HCT116 (cell line): ENCODE results near the gene VWA5B1. TPM values are rescaled to one million over a fixed set of nuclear protein-coding genes. Genes with fewer than 3 reads are reported as not detected.

ENCODE experiments used
- ATAC-seq: fragments of 200-7000 bp; cut with Tn5 transposase; 2 replicates; pipeline ENCODE4 v1.9.1; 2020; ENCODE audit warnings: mild to moderate bottlenecking, moderate library complexity
- BruUV-seq: library from RNA; stranded (reverse); fragments of 400-500 nt; replicated peaks from 2 replicates; lab custom pipeline; 2021; lab: Mats Ljungman, UMichigan
- CTCF ChIA-PET: fragments of 300-600 bp; sonication (Branson Sonifier 250); formaldehyde crosslinking; loops from one replicate; lab custom pipeline; 2021; ENCODE audit warnings: antibody characterized with exemption; lab: Charles Lee
- POLR2A ChIA-PET: fragments of 300-600, 350-600 bp; sonication (Branson Sonifier 250); formaldehyde crosslinking; loops from one replicate; lab custom pipeline; 2021; ENCODE audit warnings: antibody characterized with exemption; lab: Charles Lee
- RAD21 ChIA-PET, 2 experiments: fragments of 300-600 bp; sonication (Branson Sonifier 250); formaldehyde crosslinking; loops; one replicate each; lab custom pipeline; 2023; ENCODE audit warnings: low total read pairs in 2 of 2; ENCODE audit not compliant: uncharacterized antibody in 2 of 2, unreplicated experiment in 2 of 2, low non-redundant PET in 1 of 2; lab: Charles Lee
- DNase-seq: peaks from one replicate; pipeline ENCODE4 v3.0.0-alpha.2; 2010; ENCODE audit warnings: low read depth, low spot score
- H2AFZ ChIP-seq: fragments of 200-600 bp; shearing (Covaris generic), sonication (generic); 2 replicates; pipeline ENCODE4 v1.6.1; 2017; ENCODE audit warnings: low read depth, mixed run types, mixed read lengths, antibody characterized with exemption, low read length; ENCODE audit not compliant: poor library complexity, severe bottlenecking
- H3K27ac ChIP-seq: 2 replicates; pipeline ENCODE4 v1.5.1; 2012; ENCODE audit warnings: low read depth, low read length
- H3K27me3 ChIP-seq: fragments of 200-600 bp; sonication (generic); 2 replicates; pipeline ENCODE4 v1.6.1; 2016; ENCODE audit warnings: mixed run types, low read length, mixed read lengths; ENCODE audit not compliant: insufficient read depth
- H3K36me3 ChIP-seq, 2 experiments: fragments of 200-500 bp in 1 of 2; fragments of 200-600 bp in 1 of 2; sonication (Bioruptor generic) in 1 of 2; sonication (generic) in 1 of 2; 2 replicates each; pipeline versions ENCODE4 v1.5.1 to v1.6.1; 2014 to 2016; ENCODE audit warnings: low read length in 2 of 2, inconsistent platforms in 1 of 2, mixed read lengths in 1 of 2, mixed run types in 1 of 2; ENCODE audit not compliant: insufficient read depth in 2 of 2, control insufficient read depth in 1 of 2
- H3K4me1 ChIP-seq, 2 experiments: fragments of 200-600 bp in 1 of 2; sonication (generic) in 1 of 2; 2 replicates each; pipeline versions ENCODE4 v1.5.1 to v1.6.1; 2012 to 2017; ENCODE audit warnings: low read length in 2 of 2, inconsistent platforms in 1 of 2, mild to moderate bottlenecking in 1 of 2, mixed read lengths in 1 of 2, mixed run types in 1 of 2, moderate library complexity in 1 of 2; ENCODE audit not compliant: insufficient read depth in 2 of 2, control insufficient read depth in 1 of 2
- H3K4me2 ChIP-seq: fragments of 200-600 bp; sonication (generic); 2 replicates; pipeline ENCODE4 v1.6.1; 2017; ENCODE audit warnings: mixed run types, low read length, mixed read lengths
- H3K4me3 ChIP-seq, 2 experiments: fragments of 200-600 bp in 1 of 2; sonication (generic) in 1 of 2; replicated peaks in 1 of 2; 2 replicates each; pipeline ENCODE4 v1.5.1; 2011 to 2016; ENCODE audit warnings: low read length in 2 of 2, control low read depth in 1 of 2, low read depth in 1 of 2, mild to moderate bottlenecking in 1 of 2, mixed read lengths in 1 of 2, mixed run types in 1 of 2
- H3K79me2 ChIP-seq: fragments of 200-600 bp; sonication (generic); 2 replicates; pipeline ENCODE4 v1.6.1; 2017; ENCODE audit warnings: mild to moderate bottlenecking, mixed run types, low read length, moderate library complexity, mixed read lengths; ENCODE audit not compliant: insufficient read depth
- H3K9ac ChIP-seq: fragments of 200-600 bp; sonication (generic); 2 replicates; pipeline ENCODE4 v1.6.1; 2016; ENCODE audit warnings: low read length, mixed read lengths
- H3K9me2 ChIP-seq: fragments of 200-600 bp; sonication (generic), shearing (Covaris generic); 2 replicates; pipeline ENCODE4 v1.6.1; 2017; ENCODE audit warnings: mixed run types, mild to moderate bottlenecking, moderate library complexity; ENCODE audit not compliant: insufficient read depth
- H3K9me3 ChIP-seq, 2 experiments: fragments of 200-500 bp in 1 of 2; fragments of 200-600 bp in 1 of 2; sonication (Bioruptor generic) in 1 of 2; sonication (generic) in 1 of 2; 2 replicates each; pipeline ENCODE4 v1.6.1; 2014 to 2017; ENCODE audit warnings: low read length in 2 of 2, mixed read lengths in 2 of 2, inconsistent platforms in 1 of 2, low read depth in 1 of 2, mild to moderate bottlenecking in 1 of 2, mixed run types in 1 of 2, moderate library complexity in 1 of 2; ENCODE audit not compliant: control insufficient read depth in 1 of 2, insufficient read depth in 1 of 2
- H4K20me1 ChIP-seq: fragments of 200-600 bp; sonication (generic), shearing (Covaris generic); 2 replicates; pipeline ENCODE4 v1.6.1; 2017; ENCODE audit warnings: mixed run types, mild to moderate bottlenecking, moderate library complexity; ENCODE audit not compliant: insufficient read depth
- CBX3 ChIP-seq: IDR thresholded peaks from 2 replicates; pipeline ENCODE4 v1.6.1; 2012; ENCODE audit warnings: low read depth
- CEBPB ChIP-seq: IDR thresholded peaks from 2 replicates; pipeline ENCODE4 v1.6.1; 2012; ENCODE audit warnings: low read depth
- ELF1 ChIP-seq: IDR thresholded peaks from 2 replicates; pipeline ENCODE4 v1.6.1; 2012; ENCODE audit warnings: low read depth, borderline replicate concordance
- EZH2 ChIP-seq: fragments of 200-600 bp; sonication (generic); IDR thresholded peaks from 2 replicates; pipeline ENCODE4 v1.6.1; 2017; ENCODE audit warnings: antibody characterized with exemption, mixed run types
- FOSL1 ChIP-seq: IDR thresholded peaks from 2 replicates; pipeline ENCODE4 v1.6.1; 2012; ENCODE audit warnings: low read depth
- JUND ChIP-seq: IDR thresholded peaks from 2 replicates; pipeline ENCODE4 v1.6.1; 2012
- POLR2A ChIP-seq: IDR thresholded peaks from 2 replicates; pipeline ENCODE4 v1.7.0; 2011; ENCODE audit warnings: borderline replicate concordance; ENCODE audit not compliant: insufficient read depth, insufficient read length; ENCODE audit errors: extremely low read depth
- RAD21 ChIP-seq: IDR thresholded peaks from 2 replicates; pipeline ENCODE4 v1.6.1; 2012; ENCODE audit warnings: low read depth, mild to moderate bottlenecking
- SIN3A ChIP-seq: IDR thresholded peaks from 2 replicates; pipeline ENCODE4 v1.6.1; 2012; ENCODE audit warnings: low read depth
- SRF ChIP-seq: IDR thresholded peaks from 2 replicates; pipeline ENCODE4 v1.6.1; 2012; ENCODE audit warnings: low read depth
- TCF7L2 ChIP-seq: IDR thresholded peaks from 2 replicates; pipeline ENCODE4 v1.7.0; 2011; ENCODE audit warnings: borderline replicate concordance, inconsistent platforms; ENCODE audit not compliant: insufficient read depth, insufficient read length; ENCODE audit errors: extremely low read depth
- YY1 ChIP-seq: IDR thresholded peaks from 2 replicates; pipeline ENCODE4 v1.6.1; 2011; ENCODE audit warnings: low read length, low read depth, moderate library complexity, mild to moderate bottlenecking; ENCODE audit not compliant: insufficient replicate concordance; ENCODE audit errors: extremely low read depth
- ZFX ChIP-seq: fragments of 450-650 bp; IDR thresholded peaks from 2 replicates; pipeline ENCODE4 v1.6.1; 2017
- ZNF274 ChIP-seq: fragments of 200-500 bp; sonication (Bioruptor generic); IDR thresholded peaks from 2 replicates; pipeline ENCODE4 v1.6.1; 2014; ENCODE audit warnings: mild to moderate bottlenecking, low read depth, low read length, inconsistent platforms
- intact Hi-C: fragments of 100-400 bp; cut with micrococcal nuclease; formaldehyde crosslinking; loops from 2 replicates; pipeline ENCODE4 v1.10.0; 2022
- total RNA-seq: library from RNA; stranded (reverse); gene quantifications from one replicate; pipeline ENCODE4 v1.2.1, GENCODE V29; 2021; ENCODE audit not compliant: unreplicated experiment
- TF ChIP-seq, protein P1 (sequence below): IDR thresholded peaks from 2 replicates; pipeline ENCODE4 v1.6.1; 2012
- TF ChIP-seq, protein P2 (sequence below): IDR thresholded peaks from 2 replicates; pipeline ENCODE4 v1.6.1; 2011; ENCODE audit warnings: mild to moderate bottlenecking, low read length, moderate library complexity; ENCODE audit not compliant: insufficient replicate concordance; ENCODE audit errors: extremely low read depth
- TF ChIP-seq, protein P3 (sequence below), 3 experiments: fragments of 200-600 bp in 1 of 3; sonication (generic) in 1 of 3; IDR thresholded peaks in 2 of 3; conservative IDR thresholded peaks in 1 of 3; 2 replicates each; pipeline ENCODE4 v1.5.1; 2012 to 2017; ENCODE audit warnings: low read depth in 2 of 3, low read length in 2 of 3, antibody characterized with exemption in 1 of 3, borderline replicate concordance in 1 of 3, control low read depth in 1 of 3, mild to moderate bottlenecking in 1 of 3, mixed read lengths in 1 of 3, mixed run types in 1 of 3, moderate library complexity in 1 of 3; ENCODE audit not compliant: insufficient read depth in 1 of 3

The VWA5B1 gene
- total RNA-seq, 1 experiment from 2014 or later: not detected

- peaks cover 22% of the 10 kb centered on the region for H3K27me3 ChIP-seq
- ChIA-PET CTCF (no interaction called here), RAD21 (no interaction called here), POLR2A (no interaction called here)
- ATAC-seq (no peak), DNase-seq (no peak)
- H2AFZ ChIP-seq: no peak overlapping the region
- no peaks in the 10 kb centered on the region for H3K9me3 ChIP-seq
- TF ChIP-seq POLR2A (no peak), SIN3A (no peak)
- TF ChIP-seq, protein P1, sequence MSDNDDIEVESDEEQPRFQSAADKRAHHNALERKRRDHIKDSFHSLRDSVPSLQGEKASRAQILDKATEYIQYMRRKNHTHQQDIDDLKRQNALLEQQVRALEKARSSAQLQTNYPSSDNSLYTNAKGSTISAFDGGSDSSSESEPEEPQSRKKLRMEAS: no peak
- H3K4me3 ChIP-seq: no peak overlapping the region
- H3K27ac ChIP-seq: no peak overlapping the region
- no peaks in the 10 kb centered on the region for H3K9me2 ChIP-seq
- BruUV-seq: no TSS peak
- intact Hi-C loops: no loop called here
- no peaks in the 10 kb centered on the region for H4K20me1 ChIP-seq
- H3K9ac ChIP-seq: no peak overlapping the region
- peaks cover 2 to 7% of the 10 kb centered on the region in 2 experiments; a peak in 2 of 4 replicates for H3K4me1 ChIP-seq
- no peaks in the 10 kb centered on the region for H3K36me3 ChIP-seq
- H3K79me2 ChIP-seq: no peaks in the 10 kb centered on the region
- H3K4me2 ChIP-seq: no peak overlapping the region
Observed at GRCh38 chr1:20284625-20285024, 6.0 kb upstream of the VWA5B1 start.

DNA sequence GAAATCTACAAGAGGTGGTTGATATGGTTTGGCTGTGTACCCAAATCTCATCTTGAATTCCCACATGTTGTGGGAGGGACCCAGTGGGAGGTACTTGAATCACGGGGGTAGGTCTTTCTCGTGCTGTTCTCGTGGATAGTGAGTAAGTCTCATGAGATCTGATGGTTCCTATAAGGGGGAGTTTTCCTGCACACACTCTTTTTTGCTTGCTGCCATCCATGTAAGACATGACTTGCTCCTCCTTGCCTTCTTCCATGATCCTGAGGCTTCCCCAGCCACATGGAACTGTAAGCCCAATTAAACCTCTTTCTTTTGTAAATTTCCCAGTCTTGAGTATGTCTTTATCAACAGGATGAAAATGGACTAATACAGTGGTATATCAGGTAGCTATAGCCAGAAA, 5.2 kb upstream of the VWA5B1 start:
- Histone ChIP-seq H3K27ac (no peak overlapping the region), H4K20me1 (no peaks in the 10 kb centered on the region), H3K9me2 (no peaks in the 10 kb centered on the region), H3K4me1 (no peaks in the 10 kb centered on the region; a peak in 1 of 4 replicates), H3K27me3 (peaks cover 24% of the 10 kb centered on the region), H3K79me2 (no peaks in the 10 kb centered on the region), H3K9me3 (no peaks in the 10 kb centered on the region), H3K36me3 (no peaks in the 10 kb centered on the region), H3K9ac (no peak overlapping the region), H3K4me2 (no peak overlapping the region), H3K4me3 (no peak overlapping the region), H2AFZ (no peak overlapping the region)
- DNase-seq: no peak
- TF ChIP-seq CBX3 (no peak), SRF (no peak), TCF7L2 (no peak), ZFX (no peak), ZNF274 (no peak), RAD21 (no peak), ELF1 (no peak), JUND (no peak), POLR2A (no peak), YY1 (no peak), EZH2 (no peak), CEBPB (no peak), FOSL1 (no peak)
- TF ChIP-seq, protein P2, sequence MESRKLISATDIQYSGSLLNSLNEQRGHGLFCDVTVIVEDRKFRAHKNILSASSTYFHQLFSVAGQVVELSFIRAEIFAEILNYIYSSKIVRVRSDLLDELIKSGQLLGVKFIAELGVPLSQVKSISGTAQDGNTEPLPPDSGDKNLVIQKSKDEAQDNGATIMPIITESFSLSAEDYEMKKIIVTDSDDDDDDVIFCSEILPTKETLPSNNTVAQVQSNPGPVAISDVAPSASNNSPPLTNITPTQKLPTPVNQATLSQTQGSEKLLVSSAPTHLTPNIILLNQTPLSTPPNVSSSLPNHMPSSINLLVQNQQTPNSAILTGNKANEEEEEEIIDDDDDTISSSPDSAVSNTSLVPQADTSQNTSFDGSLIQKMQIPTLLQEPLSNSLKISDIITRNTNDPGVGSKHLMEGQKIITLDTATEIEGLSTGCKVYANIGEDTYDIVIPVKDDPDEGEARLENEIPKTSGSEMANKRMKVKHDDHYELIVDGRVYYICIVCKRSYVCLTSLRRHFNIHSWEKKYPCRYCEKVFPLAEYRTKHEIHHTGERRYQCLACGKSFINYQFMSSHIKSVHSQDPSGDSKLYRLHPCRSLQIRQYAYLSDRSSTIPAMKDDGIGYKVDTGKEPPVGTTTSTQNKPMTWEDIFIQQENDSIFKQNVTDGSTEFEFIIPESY: no peak
- TF ChIP-seq, protein P3, sequence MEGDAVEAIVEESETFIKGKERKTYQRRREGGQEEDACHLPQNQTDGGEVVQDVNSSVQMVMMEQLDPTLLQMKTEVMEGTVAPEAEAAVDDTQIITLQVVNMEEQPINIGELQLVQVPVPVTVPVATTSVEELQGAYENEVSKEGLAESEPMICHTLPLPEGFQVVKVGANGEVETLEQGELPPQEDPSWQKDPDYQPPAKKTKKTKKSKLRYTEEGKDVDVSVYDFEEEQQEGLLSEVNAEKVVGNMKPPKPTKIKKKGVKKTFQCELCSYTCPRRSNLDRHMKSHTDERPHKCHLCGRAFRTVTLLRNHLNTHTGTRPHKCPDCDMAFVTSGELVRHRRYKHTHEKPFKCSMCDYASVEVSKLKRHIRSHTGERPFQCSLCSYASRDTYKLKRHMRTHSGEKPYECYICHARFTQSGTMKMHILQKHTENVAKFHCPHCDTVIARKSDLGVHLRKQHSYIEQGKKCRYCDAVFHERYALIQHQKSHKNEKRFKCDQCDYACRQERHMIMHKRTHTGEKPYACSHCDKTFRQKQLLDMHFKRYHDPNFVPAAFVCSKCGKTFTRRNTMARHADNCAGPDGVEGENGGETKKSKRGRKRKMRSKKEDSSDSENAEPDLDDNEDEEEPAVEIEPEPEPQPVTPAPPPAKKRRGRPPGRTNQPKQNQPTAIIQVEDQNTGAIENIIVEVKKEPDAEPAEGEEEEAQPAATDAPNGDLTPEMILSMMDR (IDR thresholded peaks at IDR 0.05 in 2 of 3, conservative IDR thresholded peaks at IDR 0.05 in 1 of 3; ENCODE audit: borderline replicate concordance in 1 of 3, insufficient read depth in 1 of 3, low read depth in 2 of 3, low read length in 2 of 3): no peak
- TF ChIP-seq, protein P1: no peak
- ChIA-PET POLR2A (no interaction called here), CTCF (no interaction called here), RAD21 (no interaction called here)
- no TSS peak for BruUV-seq
- intact Hi-C loops: no loop called here
- ATAC-seq: no peak
